Kidney epithelial cell (primary cell): Measurements from ENCODE around the gene MECR. TPM values are rescaled to one million over a fixed set of nuclear protein-coding genes. Genes with fewer than 3 reads are reported as not detected.

Experiments used
- DNase-seq: peaks from one replicate; pipeline ENCODE4 v3.0.0-alpha.2; 2010; ENCODE audit warnings: low read depth
- H3K27me3 ChIP-seq: 2 replicates; pipeline ENCODE4 v1.6.0; 2011; ENCODE audit warnings: low read length; ENCODE audit not compliant: control insufficient read depth, insufficient read depth
- H3K36me3 ChIP-seq: 2 replicates; pipeline ENCODE4 v1.5.1; 2011; ENCODE audit warnings: low read length; ENCODE audit not compliant: control insufficient read depth, insufficient read depth
- H3K4me3 ChIP-seq: 2 replicates; pipeline ENCODE4 v1.5.1; 2011; ENCODE audit warnings: low read depth, mild to moderate bottlenecking, control low read depth, low read length
- total RNA-seq: library from RNA; depleted of rRNA; stranded (reverse); fragments of >200 nt; gene quantifications from 2 replicates; pipeline ENCODE4 v1.2.3, GENCODE V29; 2015
- TF ChIP-seq, protein P1 (sequence below): IDR thresholded peaks from 2 replicates; pipeline ENCODE4 v1.5.1; 2011; ENCODE audit warnings: mild to moderate bottlenecking, moderate library complexity, low read length, control low read depth, inconsistent platforms; ENCODE audit not compliant: insufficient read depth, poor library complexity, severe bottlenecking

The MECR gene
- total RNA-seq, 1 donor from 2014 or later = 23.6 TPM

DNA sequence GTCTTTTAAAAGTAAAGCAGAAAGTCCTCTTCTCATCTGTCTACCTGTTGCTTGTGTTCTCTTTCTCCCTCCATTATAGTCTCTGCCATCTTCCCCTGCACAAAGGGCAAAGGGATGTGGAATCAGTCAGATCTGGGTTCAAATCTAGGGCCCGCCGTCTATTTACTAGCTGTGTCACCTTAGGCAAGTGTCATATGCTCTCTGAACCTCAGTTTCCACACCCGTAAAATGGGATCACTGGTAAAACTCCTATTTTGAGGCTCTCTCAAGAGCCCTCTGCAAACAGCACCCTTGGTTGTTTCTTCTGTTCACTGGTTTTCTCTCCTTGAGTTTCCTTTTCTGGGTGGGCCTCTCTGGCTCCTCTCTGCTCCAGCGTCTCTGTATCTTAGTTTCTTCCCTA is 3.0 kb upstream of the MECR start:
- DNase-seq = no peak
- TF ChIP-seq, protein P1, sequence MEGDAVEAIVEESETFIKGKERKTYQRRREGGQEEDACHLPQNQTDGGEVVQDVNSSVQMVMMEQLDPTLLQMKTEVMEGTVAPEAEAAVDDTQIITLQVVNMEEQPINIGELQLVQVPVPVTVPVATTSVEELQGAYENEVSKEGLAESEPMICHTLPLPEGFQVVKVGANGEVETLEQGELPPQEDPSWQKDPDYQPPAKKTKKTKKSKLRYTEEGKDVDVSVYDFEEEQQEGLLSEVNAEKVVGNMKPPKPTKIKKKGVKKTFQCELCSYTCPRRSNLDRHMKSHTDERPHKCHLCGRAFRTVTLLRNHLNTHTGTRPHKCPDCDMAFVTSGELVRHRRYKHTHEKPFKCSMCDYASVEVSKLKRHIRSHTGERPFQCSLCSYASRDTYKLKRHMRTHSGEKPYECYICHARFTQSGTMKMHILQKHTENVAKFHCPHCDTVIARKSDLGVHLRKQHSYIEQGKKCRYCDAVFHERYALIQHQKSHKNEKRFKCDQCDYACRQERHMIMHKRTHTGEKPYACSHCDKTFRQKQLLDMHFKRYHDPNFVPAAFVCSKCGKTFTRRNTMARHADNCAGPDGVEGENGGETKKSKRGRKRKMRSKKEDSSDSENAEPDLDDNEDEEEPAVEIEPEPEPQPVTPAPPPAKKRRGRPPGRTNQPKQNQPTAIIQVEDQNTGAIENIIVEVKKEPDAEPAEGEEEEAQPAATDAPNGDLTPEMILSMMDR = no peak
- no peaks in the 10 kb centered on the region for H3K36me3 ChIP-seq
- H3K4me3 ChIP-seq = no peak overlapping the region
- H3K27me3 ChIP-seq = no peaks in the 10 kb centered on the region

GRCh38 chr1:29232387-29232786 is 1.7 kb upstream of the MECR start:
- Histone ChIP-seq H3K4me3 (no peak overlapping the region), H3K36me3 (no peaks in the 10 kb centered on the region), H3K27me3 (no peaks in the 10 kb centered on the region)
- TF ChIP-seq, protein P1 = no peak
- DNase-seq = no peak

DNA sequence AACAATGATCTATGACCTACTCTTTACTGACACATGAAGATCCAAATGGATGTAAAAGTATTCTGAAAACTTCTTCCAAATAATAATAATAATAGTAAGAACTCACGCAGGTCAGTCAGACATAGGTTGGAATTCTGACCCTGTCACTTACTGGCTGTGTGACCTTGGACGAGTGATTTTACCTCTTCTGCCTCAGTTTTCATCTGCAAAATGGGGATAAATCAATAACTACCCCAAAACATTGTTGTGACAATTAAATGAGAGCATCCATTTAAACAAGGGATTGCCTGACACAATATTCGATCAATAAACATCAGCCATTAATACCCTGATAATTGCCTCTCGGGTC is 556 bp downstream of the MECR start:
- H3K27me3 ChIP-seq = no peaks in the 10 kb centered on the region
- DNase-seq = no peak
- H3K4me3 ChIP-seq = peak overlapping the region; percentile 58
- TF ChIP-seq, protein P1 = no peak
- no peaks in the 10 kb centered on the region for H3K36me3 ChIP-seq

GRCh38 chr1:29227511-29227910 is 3.2 kb downstream of the MECR start:
- H3K4me3 ChIP-seq = no peak overlapping the region
- DNase-seq = no peak
- TF ChIP-seq, protein P1 = no peak
- no peaks in the 10 kb centered on the region for H3K36me3 ChIP-seq
- H3K27me3 ChIP-seq = no peaks in the 10 kb centered on the region

DNA sequence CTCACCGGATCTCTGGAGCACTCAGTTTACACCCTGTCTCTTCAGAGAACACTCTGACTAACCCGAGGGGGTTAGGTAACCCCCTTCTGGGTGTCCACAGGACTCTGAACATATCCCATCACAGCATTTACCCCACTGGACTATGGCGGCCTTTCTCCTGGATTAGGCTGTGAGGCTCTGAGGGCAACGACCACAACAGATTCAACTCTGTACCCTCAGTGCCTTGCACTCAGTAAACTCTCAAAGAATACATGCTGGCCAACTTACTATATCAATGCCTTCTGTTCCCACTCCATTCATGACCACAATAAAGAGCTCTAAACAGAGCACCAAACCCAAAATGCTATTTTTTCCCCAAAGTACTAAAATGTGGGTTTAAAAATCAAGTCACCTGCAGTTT is 5.4 kb downstream of the MECR start:
- DNase-seq = no peak
- H3K36me3 ChIP-seq = no peaks in the 10 kb centered on the region
- TF ChIP-seq, protein P1 = no peak
- no peak overlapping the region for H3K4me3 ChIP-seq
- no peaks in the 10 kb centered on the region for H3K27me3 ChIP-seq

DNA sequence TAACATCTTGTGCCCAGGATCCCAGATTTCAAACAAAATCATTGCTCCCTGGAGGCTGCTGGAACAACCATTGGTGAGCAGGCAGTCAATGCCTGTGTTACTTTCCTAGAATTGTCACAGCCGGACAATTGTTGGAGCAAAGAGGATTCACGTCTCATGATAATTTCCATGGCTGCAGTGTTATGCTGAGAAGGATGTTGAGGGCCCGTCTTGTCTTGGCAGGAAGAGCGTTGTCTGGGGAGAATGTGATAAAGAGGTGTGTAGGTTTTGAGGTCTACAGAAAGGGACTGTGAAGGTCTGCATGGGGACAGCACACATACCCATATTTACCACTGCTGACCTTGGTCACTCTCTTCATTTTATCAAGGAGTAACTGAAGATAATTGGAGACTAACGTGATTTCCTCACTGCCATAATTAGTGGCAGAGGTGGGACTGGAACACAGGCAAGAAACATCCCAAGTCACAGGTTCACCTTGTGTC is 6.3 kb downstream of the MECR start:
- DNase-seq = no peak
- no peaks in the 10 kb centered on the region for H3K36me3 ChIP-seq

More for the DNA sequence above, 6.3 kb downstream of the MECR start:
- TF ChIP-seq, protein P1 = no peak
- Histone ChIP-seq H3K4me3 (no peak overlapping the region), H3K27me3 (no peaks in the 10 kb centered on the region)
